GM18517 (cell line): ENCODE results near the gene TBCEL.
"Not testable (repeated sequence)": the region's sequence is repeated elsewhere in the genome, so short reads cannot be mapped to it uniquely, and the experiment has no call there.

Source experiments
- ATAC-seq: cut with Tn5 transposase; IDR thresholded peaks from one replicate; pipeline ENCODE4 v1.9.1; 2021; ENCODE audit warnings: mild to moderate bottlenecking, moderate library complexity; ENCODE audit not compliant: unreplicated experiment

TBCEL gene

GRCh38 chr11:121105063-121105480 is 81.2 kb downstream of the TBCEL start:
- ATAC-seq = no peak

- no peak for ATAC-seq
Measured at GRCh38 chr11:121105481-121106195, 81.7 kb downstream of the TBCEL start.

DNA sequence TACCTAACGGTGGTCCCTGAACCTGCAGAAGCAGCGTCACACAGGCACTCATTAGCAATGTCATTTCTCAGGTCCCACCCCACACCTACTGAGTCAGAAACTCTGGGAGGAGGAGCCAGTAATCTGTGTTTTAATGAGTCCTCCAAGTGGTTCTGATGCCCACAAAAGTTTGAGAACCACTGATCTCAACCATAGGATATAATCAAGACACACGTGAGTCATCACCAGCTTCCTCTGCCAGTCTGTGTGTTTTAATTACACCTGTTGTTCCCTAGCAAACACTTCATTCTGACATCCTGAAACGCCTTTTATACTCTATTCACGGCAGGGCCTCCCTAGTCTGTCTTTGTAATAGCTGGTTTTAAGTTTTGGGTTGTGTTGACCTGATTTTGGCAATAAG is 82.9 kb downstream of the TBCEL start:
- no peak for ATAC-seq

GRCh38 chr11:121108413-121108812 is 84.5 kb downstream of the TBCEL start:
- ATAC-seq = no peak

- ATAC-seq = no peak
Measured at GRCh38 chr11:121109471-121109870, 85.6 kb downstream of the TBCEL start.

GRCh38 chr11:121109916-121110586 is 86.1 kb downstream of the TBCEL start:
- no peak for ATAC-seq

DNA sequence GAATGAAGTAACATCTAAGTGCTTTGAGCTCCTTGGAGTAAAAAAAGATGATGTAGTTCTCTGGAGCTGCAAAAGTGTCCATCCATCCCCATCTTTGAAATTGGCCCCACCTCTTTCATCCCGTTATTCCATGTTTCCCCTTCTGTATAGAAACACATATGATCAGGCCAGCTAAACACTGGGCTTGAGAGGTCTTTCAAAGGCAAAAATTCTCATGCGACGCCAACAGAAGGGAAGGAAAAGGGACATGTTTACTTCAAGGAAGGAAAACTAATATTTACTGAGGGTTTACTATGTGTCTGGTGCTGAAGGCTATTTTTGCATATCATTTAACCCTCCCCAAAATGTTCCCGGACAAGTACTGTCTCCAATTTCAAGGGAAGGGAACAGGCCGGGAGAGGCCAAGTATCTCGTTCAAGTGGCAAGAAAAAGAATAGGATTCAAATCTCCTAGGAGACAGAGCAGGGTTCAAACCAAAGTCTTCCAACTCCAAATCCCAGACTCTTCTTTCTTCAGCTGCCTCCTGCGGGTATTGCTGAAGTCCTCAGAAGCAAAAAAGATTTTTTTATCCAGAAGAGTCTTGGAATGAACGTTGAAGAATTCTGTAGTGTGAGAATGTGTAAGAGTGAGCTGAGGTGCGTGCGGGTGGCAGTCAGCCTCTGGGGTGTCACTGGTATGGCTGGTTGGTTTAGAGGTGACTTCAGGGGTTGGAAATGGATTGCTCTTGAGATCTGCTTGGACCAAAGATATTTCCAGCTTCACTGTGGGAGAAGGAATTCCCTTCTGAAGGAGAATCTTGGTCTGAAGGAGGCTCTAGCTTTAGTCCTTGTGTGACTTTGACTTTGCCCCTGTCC is 87.2 kb downstream of the TBCEL start:
- no peak for ATAC-seq

DNA sequence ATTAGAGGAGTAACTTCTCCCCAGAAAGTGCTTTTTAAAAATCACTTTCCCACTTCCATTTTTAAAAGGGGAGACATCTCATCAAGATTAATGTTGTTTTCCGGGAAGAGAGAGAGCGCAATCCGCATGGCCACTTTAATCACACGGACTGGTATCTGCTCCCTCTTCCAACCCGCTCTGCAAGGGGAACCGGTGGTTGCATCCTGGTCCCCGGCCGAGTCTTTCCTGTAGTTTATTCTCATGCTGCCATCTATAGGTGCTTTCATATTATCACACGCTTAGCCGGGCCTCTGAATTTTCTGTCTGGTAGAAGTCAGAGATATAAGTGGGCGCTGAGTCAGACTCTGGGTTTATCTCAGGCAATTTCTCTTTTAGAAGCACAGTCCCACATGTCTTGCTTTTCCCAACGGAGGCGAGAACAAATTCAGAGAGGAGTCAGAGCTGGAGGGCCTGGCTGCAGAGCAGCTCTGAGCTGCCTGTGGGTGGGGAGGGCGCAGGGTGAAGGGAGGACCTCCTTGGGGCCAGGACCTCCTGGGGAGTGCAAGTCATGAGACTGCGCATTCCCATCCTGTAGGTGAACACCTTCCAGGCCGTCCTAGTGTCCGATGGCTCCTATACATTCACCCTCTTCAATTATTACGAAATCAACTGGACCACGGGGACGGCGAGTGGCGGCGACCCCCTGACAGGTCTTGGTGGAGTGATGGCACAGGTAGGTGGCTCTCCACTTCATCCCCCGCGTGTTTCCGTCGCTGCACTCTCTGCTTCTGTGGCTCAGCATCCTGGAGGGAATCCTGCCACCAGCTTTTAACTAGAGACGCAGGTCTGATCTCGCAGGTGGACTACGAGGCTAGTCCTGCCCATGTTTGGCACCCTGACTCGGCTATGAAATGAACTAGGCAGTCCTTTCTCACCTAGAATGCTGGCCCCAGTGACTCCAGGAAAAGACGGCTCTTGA is 88.9 kb downstream of the TBCEL start:
- no peak for ATAC-seq

DNA sequence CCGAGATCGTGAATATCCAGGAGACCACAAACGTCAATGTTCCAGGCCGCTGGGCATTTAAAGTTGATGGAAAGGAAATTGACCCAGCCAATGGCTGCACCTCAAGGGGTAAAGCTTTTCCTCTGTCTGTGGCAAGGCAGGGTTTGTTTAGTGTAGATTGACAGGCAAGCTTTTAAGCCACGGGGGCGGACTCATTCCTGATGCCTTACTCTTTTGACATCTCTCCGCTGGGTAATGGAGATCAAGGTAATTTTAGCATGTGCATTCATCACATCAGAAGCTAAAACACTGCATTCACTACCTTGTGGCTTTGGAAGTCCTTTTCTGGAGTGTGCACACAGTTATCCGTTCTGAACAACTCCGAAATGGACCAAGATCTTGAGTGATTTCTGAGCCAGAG is 89.7 kb downstream of the TBCEL start:
- no peak for ATAC-seq

GRCh38 chr11:121115024-121115423 is 91.1 kb downstream of the TBCEL start:
- not testable (repeated sequence) for ATAC-seq

GRCh38 chr11:121117788-121118187 is 93.9 kb downstream of the TBCEL start:
- no peak for ATAC-seq

DNA sequence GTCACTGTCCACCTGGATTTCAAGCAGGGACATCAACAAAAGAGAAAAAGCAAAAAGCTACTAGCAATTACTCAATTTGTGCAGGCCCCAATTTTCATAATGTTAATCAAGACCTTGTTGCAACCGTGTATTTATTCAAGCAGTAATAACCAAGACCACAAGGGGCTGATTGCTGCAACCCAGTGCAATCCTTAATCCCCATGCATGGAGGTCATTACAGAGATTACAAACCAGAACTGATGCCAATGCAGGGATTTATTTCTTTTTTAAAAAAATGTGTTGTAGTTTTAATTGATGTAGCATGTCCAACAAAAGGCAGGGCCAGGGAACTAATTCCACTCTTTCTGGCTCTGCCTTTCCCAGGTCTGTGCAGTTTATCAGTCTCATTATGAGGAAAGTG is 95.5 kb downstream of the TBCEL start:
- no peak for ATAC-seq

GRCh38 chr11:121122328-121122727 is 98.4 kb downstream of the TBCEL start:
- ATAC-seq = no peak

DNA sequence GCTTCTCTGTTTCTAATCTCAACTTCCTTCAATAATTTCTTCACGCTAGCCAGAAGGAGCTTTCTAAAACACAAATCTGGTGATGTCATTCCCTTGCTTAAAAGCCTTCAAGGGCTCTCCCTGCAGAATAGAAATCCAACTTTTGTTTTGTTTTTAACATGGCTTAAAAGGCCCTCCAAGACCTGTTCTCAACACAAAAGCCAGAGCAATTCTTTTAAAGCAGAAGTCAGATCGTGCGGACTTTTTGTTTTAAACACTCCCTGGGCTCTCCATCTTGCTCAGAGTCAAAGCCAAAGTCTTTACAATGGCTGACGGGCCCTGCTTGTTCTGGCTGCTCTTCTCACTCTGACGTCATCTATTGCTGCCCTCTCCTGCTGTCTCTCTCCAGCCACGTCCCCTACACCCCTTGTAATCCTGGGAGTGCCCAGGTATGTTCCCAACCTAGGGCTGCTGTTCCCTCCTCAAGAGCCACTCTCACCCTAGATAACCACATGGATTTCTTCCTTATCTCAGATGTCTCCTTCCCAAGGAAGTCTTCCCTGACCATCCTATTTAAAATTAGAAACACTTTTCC is 99.7 kb downstream of the TBCEL start:
- ATAC-seq = no peak

- ATAC-seq = no peak
Measured at GRCh38 chr11:121127809-121128208, 103.9 kb downstream of the TBCEL start.

GRCh38 chr11:121129362-121130340 is 105.7 kb downstream of the TBCEL start:
- no peak for ATAC-seq

- ATAC-seq = no peak
Measured at GRCh38 chr11:121131656-121132055, 107.8 kb downstream of the TBCEL start.

- ATAC-seq = no peak
Measured at GRCh38 chr11:121132211-121132976, 108.5 kb downstream of the TBCEL start.
